ENCODE results near the gene PHLPP1.

Gene PHLPP1

GRCh38 chr18:62999921-63000320 is 284.6 kb downstream of the PHLPP1 start:
- TF ChIP-seq RAD21 (IDR thresholded peaks at IDR 0.05; ENCODE audit: low read depth) (no peak), USF1 (IDR thresholded peaks at IDR 0.05) (no peak), FOXM1 (IDR thresholded peaks at IDR 0.05; ENCODE audit: borderline replicate concordance, low read depth) (no peak), EP300 (IDR thresholded peaks at IDR 0.05; ENCODE audit: borderline replicate concordance) (no peak), YY1 (IDR thresholded peaks at IDR 0.05; ENCODE audit: low read depth) (no peak), TCF12 (IDR thresholded peaks at IDR 0.05; ENCODE audit: low read depth) (no peak), CEBPB (IDR thresholded peaks at IDR 0.05) (no peak), MAX (IDR thresholded peaks at IDR 0.05) (no peak), EGR1 (IDR thresholded peaks at IDR 0.05) (no peak), REST (IDR thresholded peaks at IDR 0.05; ENCODE audit: low read depth) (no peak), NFIC (IDR thresholded peaks at IDR 0.05) (no peak), TAF1 (IDR thresholded peaks at IDR 0.05; ENCODE audit: low read depth) (no peak), ZBTB7A (IDR thresholded peaks at IDR 0.05; ENCODE audit: low read depth) (no peak), CREB1 (IDR thresholded peaks at IDR 0.05; ENCODE audit: low read depth) (no peak), TEAD4 (IDR thresholded peaks at IDR 0.05) (no peak)

- TF ChIP-seq EGR1 (IDR thresholded peaks at IDR 0.05) = no peak
- TF ChIP-seq NFIC (IDR thresholded peaks at IDR 0.05) = no peak
- TF ChIP-seq MAX (IDR thresholded peaks at IDR 0.05) = no peak
- no peak for TF ChIP-seq REST (IDR thresholded peaks at IDR 0.05; ENCODE audit: low read depth)
- TF ChIP-seq CEBPB (IDR thresholded peaks at IDR 0.05) = no peak
- TF ChIP-seq TEAD4 (IDR thresholded peaks at IDR 0.05) = no peak
- no peak for TF ChIP-seq FOXM1 (IDR thresholded peaks at IDR 0.05; ENCODE audit: borderline replicate concordance, low read depth)
- no peak for TF ChIP-seq USF1 (IDR thresholded peaks at IDR 0.05)
- TF ChIP-seq YY1 (IDR thresholded peaks at IDR 0.05; ENCODE audit: low read depth) = no peak
- no peak for TF ChIP-seq TAF1 (IDR thresholded peaks at IDR 0.05; ENCODE audit: low read depth)
- no peak for TF ChIP-seq EP300 (IDR thresholded peaks at IDR 0.05; ENCODE audit: borderline replicate concordance)
- no peak for TF ChIP-seq CREB1 (IDR thresholded peaks at IDR 0.05; ENCODE audit: low read depth)
- no peak for TF ChIP-seq ZBTB7A (IDR thresholded peaks at IDR 0.05; ENCODE audit: low read depth)
- no peak for TF ChIP-seq TCF12 (IDR thresholded peaks at IDR 0.05; ENCODE audit: low read depth)
- TF ChIP-seq RAD21 (IDR thresholded peaks at IDR 0.05; ENCODE audit: low read depth) = no peak
Measured at GRCh38 chr18:63000839-63001238, 285.5 kb downstream of the PHLPP1 start.

- TF ChIP-seq USF1 (IDR thresholded peaks at IDR 0.05) (no peak), FOXM1 (IDR thresholded peaks at IDR 0.05; ENCODE audit: borderline replicate concordance, low read depth) (no peak), TCF12 (IDR thresholded peaks at IDR 0.05; ENCODE audit: low read depth) (no peak), MAX (IDR thresholded peaks at IDR 0.05) (no peak), REST (IDR thresholded peaks at IDR 0.05; ENCODE audit: low read depth) (no peak), RAD21 (IDR thresholded peaks at IDR 0.05; ENCODE audit: low read depth) (no peak)
Measured at GRCh38 chr18:63001861-63002260, 286.5 kb downstream of the PHLPP1 start.

GRCh38 chr18:63002305-63002704 is 287.0 kb downstream of the PHLPP1 start:
- TF ChIP-seq CEBPB (IDR thresholded peaks at IDR 0.05) (no peak), USF1 (IDR thresholded peaks at IDR 0.05) (no peak), TEAD4 (IDR thresholded peaks at IDR 0.05) (no peak), NFIC (IDR thresholded peaks at IDR 0.05) (no peak), FOXM1 (IDR thresholded peaks at IDR 0.05; ENCODE audit: borderline replicate concordance, low read depth) (no peak), REST (IDR thresholded peaks at IDR 0.05; ENCODE audit: low read depth) (no peak), EP300 (IDR thresholded peaks at IDR 0.05; ENCODE audit: borderline replicate concordance) (no peak)
